Liver (tissue), 3 donors: ENCODE results near the gene ATP13A1.

Source experiments
- CTCF ChIP-seq: fragments of 150-350 bp; IDR thresholded peaks from 2 replicates; pipeline ENCODE4 v1.5.1; 2017; ENCODE audit warnings: improper control_type of control experiment, low read depth, low read length; ENCODE audit not compliant: missing input control
- GABPA ChIP-seq, 2 donors: IDR thresholded peaks in 1 of 2; conservative IDR thresholded peaks in 1 of 2; 2 replicates each; pipeline ENCODE4 v1.6.1; 2016; ENCODE audit warnings: antibody characterized with exemption in 2 of 2, mild to moderate bottlenecking in 1 of 2, moderate library complexity in 1 of 2
- HNF4A ChIP-seq, 2 donors: conservative IDR thresholded peaks; 2 replicates each; pipeline ENCODE4 v1.6.1; 2016; ENCODE audit warnings: antibody characterized with exemption in 2 of 2, mild to moderate bottlenecking in 2 of 2
- MAX ChIP-seq: IDR thresholded peaks from 2 replicates; pipeline ENCODE4 v1.6.1; 2016; ENCODE audit warnings: antibody characterized with exemption
- REST ChIP-seq: IDR thresholded peaks from 2 replicates; pipeline ENCODE4 v1.6.1; 2016; ENCODE audit warnings: antibody characterized with exemption, mild to moderate bottlenecking
- SP1 ChIP-seq: IDR thresholded peaks from 2 replicates; pipeline ENCODE4 v1.6.1; 2018; ENCODE audit warnings: antibody characterized with exemption, mild to moderate bottlenecking
- TAF1 ChIP-seq: conservative IDR thresholded peaks from 2 replicates; pipeline ENCODE4 v1.6.1; 2016; ENCODE audit warnings: antibody characterized with exemption, mild to moderate bottlenecking
- YY1 ChIP-seq: IDR thresholded peaks from 2 replicates; pipeline ENCODE4 v1.6.1; 2016; ENCODE audit warnings: antibody characterized with exemption, mild to moderate bottlenecking
- donor health status: healthy.
- donor health status: healthy.

GRCh38 chr19:19649580-19649995, 13.9 kb downstream of the ATP13A1 start:
- TF ChIP-seq CTCF (no peak), SP1 (no peak), GABPA (IDR thresholded peaks at IDR 0.05 in 1 of 2, conservative IDR thresholded peaks at IDR 0.05 in 1 of 2) (no peak), MAX (no peak), YY1 (no peak), REST (no peak), TAF1 (no peak), HNF4A (conservative IDR thresholded peaks at IDR 0.05) (no peak)
